GM19099 (cell line): Measurements from ENCODE around the gene EPHB6.

Source experiments
- POLR2A ChIP-seq: IDR thresholded peaks from 3 replicates; pipeline ENCODE4 v1.6.1; 2011; ENCODE audit warnings: low read depth; ENCODE audit not compliant: insufficient read length; ENCODE audit errors: extremely low read depth

Gene EPHB6

GRCh38 chr7:142867097-142867378, 12.2 kb downstream of the EPHB6 start:
- TF ChIP-seq POLR2A: no peak

GRCh38 chr7:142867398-142868187, 12.7 kb downstream of the EPHB6 start:
- TF ChIP-seq POLR2A: no peak

DNA sequence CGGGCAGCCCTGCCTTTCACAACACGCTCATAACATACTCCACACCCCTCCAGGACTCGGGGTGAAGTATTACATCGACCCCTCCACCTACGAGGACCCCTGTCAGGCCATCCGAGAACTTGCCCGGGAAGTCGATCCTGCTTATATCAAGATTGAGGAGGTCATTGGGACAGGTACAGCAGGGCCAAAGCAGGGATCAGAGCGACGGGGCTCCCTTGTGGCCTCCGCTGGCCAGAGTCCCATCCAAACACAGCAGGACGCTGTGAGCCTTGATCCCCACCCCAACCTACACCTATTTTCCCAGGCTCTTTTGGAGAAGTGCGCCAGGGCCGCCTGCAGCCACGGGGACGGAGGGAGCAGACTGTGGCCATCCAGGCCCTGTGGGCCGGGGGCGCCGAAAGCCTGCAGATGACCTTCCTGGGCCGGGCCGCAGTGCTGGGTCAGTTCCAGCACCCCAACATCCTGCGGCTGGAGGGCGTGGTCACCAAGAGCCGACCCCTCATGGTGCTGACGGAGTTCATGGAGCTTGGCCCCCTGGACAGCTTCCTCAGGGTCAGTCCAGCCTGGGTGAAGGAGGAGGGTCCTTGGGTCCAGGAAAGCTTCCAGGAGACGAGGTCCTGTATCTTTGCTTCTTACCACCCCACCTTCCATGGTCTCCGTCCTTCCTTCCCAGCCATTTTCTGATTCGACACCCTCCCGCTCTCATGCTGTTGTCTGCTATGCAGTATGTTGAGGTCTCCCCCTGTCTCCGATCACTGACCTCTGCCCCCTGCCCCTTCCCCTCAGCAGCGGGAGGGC, 13.5 kb downstream of the EPHB6 start:
- no peak for TF ChIP-seq POLR2A

DNA sequence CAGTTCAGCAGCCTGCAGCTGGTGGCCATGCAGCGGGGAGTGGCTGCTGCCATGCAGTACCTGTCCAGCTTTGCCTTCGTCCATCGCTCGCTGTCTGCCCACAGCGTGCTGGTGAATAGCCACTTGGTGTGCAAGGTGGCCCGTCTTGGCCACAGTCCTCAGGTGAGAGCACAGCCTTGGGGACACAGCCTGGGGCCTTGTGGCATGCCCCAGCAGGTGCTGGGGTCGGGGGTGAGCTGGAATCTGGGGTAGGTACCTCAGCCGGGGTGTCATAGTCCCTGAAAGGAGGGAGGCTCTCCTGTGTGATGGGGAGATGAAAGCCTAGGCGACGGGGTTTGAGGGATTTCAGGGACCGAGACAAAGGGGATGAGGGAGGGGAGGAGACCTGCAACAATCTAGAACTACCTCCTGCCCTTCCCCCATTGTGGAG, 14.1 kb downstream of the EPHB6 start:
- TF ChIP-seq POLR2A: no peak

GRCh38 chr7:142869434-142869833, 14.6 kb downstream of the EPHB6 start:
- TF ChIP-seq POLR2A: no peak

DNA sequence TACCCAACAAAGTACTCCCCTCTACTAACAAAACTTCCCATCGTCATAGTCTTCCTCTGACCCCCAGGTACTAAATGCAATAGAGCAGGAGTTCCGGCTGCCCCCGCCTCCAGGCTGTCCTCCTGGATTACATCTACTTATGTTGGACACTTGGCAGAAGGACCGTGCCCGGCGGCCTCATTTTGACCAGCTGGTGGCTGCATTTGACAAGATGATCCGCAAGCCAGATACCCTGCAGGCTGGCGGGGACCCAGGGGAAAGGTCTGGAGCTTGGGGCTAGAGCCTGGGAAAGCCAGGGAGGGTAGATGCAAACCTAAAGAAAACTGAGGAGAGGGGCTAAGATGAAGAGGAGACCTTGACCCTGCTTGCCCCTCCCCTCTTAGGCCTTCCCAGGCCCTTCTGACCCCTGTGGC, 15.3 kb downstream of the EPHB6 start:
- no peak for TF ChIP-seq POLR2A

- no peak for TF ChIP-seq POLR2A
Observed at GRCh38 chr7:142870566-142871259, 15.8 kb downstream of the EPHB6 start.

- no peak for TF ChIP-seq POLR2A
Observed at GRCh38 chr7:142871260-142872105, 16.6 kb downstream of the EPHB6 start.

- no peak for TF ChIP-seq POLR2A
Observed at GRCh38 chr7:142872106-142872675, 17.3 kb downstream of the EPHB6 start.

DNA sequence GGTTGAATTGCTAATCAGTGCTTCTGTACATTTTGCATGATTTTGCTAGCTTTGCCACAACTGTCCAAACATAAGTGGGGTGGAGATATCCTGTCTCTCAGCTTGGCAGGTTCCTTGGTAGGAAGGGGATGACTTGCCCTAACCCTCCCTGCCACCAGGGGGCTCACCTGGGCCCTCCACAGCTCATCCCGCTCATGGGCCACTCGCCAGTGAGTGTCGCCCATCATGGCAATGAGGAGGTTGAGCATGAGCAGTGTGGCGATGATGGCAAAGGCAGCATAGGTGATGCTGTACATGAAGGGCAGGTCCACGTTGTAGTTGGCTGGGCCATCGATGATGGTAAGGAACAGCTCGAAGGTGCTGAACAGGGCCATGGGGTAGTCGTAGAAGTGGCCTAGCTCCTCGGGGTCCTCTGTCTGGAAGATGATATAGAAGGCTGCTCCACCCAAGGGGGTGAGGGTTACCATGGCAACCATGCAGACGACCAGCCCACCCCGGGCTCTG, 18.5 kb downstream of the EPHB6 start:
- TF ChIP-seq POLR2A: no peak

DNA sequence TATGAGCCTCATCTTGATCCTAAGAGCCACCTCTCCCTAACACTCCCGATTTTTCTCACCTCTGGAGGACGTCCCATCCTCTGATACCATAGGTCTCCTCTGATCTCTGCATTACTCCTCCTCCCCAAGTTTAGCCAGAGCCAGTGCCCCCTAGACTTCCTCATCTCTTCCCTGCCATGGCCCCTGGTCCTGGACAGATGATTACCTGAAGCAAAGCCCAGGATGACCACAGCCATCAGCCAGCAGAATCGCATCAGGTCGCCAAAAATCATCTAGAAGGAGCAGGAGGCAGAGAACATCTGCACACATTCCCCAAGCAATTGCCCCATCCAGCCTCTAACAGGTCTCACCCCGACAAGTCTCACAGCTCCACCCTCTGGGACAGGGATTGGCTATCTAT, 19.0 kb downstream of the EPHB6 start:
- no peak for TF ChIP-seq POLR2A

DNA sequence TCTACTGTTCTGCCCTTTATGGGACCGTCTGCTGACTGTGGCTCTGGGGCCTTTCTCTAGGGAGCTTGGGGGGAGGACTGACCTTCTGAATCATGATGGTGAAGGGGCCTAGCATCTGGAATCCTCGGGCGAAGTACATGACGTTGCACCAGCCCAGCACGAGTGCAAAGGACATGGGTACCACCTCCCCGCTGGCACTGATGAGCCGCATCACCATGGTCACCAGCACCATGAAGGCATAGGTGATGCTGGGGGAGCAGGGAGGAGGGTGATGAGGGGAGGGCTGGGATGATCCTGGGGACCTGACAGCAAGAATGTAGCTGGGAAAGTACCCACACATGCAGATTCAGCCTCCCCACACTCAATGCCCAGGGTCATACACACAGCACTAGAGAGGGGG, 19.5 kb downstream of the EPHB6 start:
- no peak for TF ChIP-seq POLR2A

DNA sequence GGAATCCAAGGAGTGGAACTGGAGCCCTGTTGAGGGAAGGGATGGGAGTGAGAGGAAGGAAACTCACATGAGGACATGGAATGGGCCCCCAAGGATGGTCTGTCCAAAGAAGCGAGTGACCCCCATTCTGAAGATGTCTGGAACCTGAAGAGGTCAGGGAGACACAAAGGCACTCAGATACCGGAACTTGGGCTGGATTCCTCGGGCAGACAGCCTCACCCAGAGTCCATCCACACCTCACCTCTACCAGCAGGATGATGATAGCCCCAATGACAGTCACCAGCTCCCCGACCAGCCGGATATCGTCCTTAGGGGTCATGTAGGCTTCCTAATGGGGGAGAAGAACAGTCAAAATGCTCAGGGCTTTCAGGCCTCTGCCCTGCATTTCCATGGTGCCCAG, 20.0 kb downstream of the EPHB6 start:
- TF ChIP-seq POLR2A: no peak

- TF ChIP-seq POLR2A: no peak
Observed at GRCh38 chr7:142875456-142875855, 20.6 kb downstream of the EPHB6 start.
